ENCODE measurements around the gene SOHLH1.

SOHLH1 gene

GRCh38 chr9:135703726-135704125 lies 4.4 kb upstream of the SOHLH1 start:
- TF ChIP-seq CTCF (IDR thresholded peaks at IDR 0.05; ENCODE audit: insufficient read depth, missing control alignments) = no peak

GRCh38 chr9:135701959-135702721 lies 2.9 kb upstream of the SOHLH1 start, which contains the start of gene KCNT1:
KCNT1 (plus strand) TSS chr9:135702185; CDS start chr9:135702259, 74 bp downstream.
- peak; percentile 65 for TF ChIP-seq CTCF (IDR thresholded peaks at IDR 0.05; ENCODE audit: insufficient read depth, missing control alignments)
- DNase-seq (ENCODE audit: insufficient read length, low spot score) (peak; percentile 99), FAIRE-seq (no peak)

More at GRCh38 chr9:135703726-135704125, 4.4 kb upstream of the SOHLH1 start:
- no peak for DNase-seq (ENCODE audit: insufficient read length, low spot score)
- no peak for FAIRE-seq

GRCh38 chr9:135701067-135701958 lies 2.0 kb upstream of the SOHLH1 start:
- no peak for TF ChIP-seq CTCF (IDR thresholded peaks at IDR 0.05; ENCODE audit: insufficient read depth, missing control alignments)
- FAIRE-seq = no peak
- DNase-seq (ENCODE audit: insufficient read length, low spot score) = no peak

GRCh38 chr9:135700525-135700924 lies 1.2 kb upstream of the SOHLH1 start:
- FAIRE-seq (no peak), DNase-seq (ENCODE audit: insufficient read length, low spot score) (no peak)
- TF ChIP-seq CTCF (IDR thresholded peaks at IDR 0.05; ENCODE audit: insufficient read depth, missing control alignments) = no peak

- DNase-seq (ENCODE audit: insufficient read length, low spot score) = no peak
Measured at GRCh38 chr9:135698767-135699166, 514 bp downstream of the SOHLH1 start.

GRCh38 chr9:135698236-135698635 lies 1.0 kb downstream of the SOHLH1 start:
- FAIRE-seq (no peak), DNase-seq (ENCODE audit: insufficient read length, low spot score) (no peak)
- TF ChIP-seq CTCF (IDR thresholded peaks at IDR 0.05; ENCODE audit: insufficient read depth, missing control alignments) = no peak

More at GRCh38 chr9:135698767-135699166, 514 bp downstream of the SOHLH1 start:
- no peak for FAIRE-seq
- TF ChIP-seq CTCF (IDR thresholded peaks at IDR 0.05; ENCODE audit: insufficient read depth, missing control alignments) = no peak
